Karpas-422 (cell line): ENCODE data around the gene TNS3. TPM values are rescaled to one million over a fixed set of nuclear protein-coding genes. Genes with fewer than 3 reads are reported as not detected.

Experiments used
- DNase-seq: peaks from one replicate; pipeline ENCODE4 v3.0.0-alpha.2; 2015
- H2AFZ ChIP-seq: fragments of 200-600 bp; sonication (generic); 2 replicates; pipeline ENCODE4 v1.6.1; 2014; ENCODE audit warnings: antibody characterized with exemption, low read length, mixed read lengths
- H3K27ac ChIP-seq: fragments of 200-600 bp; sonication (generic); 2 replicates; pipeline ENCODE4 v1.5.1; 2014; ENCODE audit warnings: mild to moderate bottlenecking, low read length, moderate library complexity
- H3K27me3 ChIP-seq: fragments of 200-600 bp; sonication (generic); 2 replicates; pipeline ENCODE4 v1.6.1; 2014; ENCODE audit warnings: low read length, mixed read lengths
- H3K36me3 ChIP-seq: fragments of 200-600 bp; sonication (generic); 2 replicates; pipeline ENCODE4 v1.6.1; 2014; ENCODE audit warnings: low read length, mixed read lengths; ENCODE audit not compliant: insufficient read depth
- H3K4me1 ChIP-seq: fragments of 200-600 bp; sonication (generic); 2 replicates; pipeline ENCODE4 v1.6.1; 2014; ENCODE audit warnings: mild to moderate bottlenecking, low read length, mixed read lengths
- H3K4me2 ChIP-seq: fragments of 200-600 bp; sonication (generic); 2 replicates; pipeline ENCODE4 v1.6.1; 2014; ENCODE audit warnings: low read length, low read depth, mild to moderate bottlenecking; ENCODE audit not compliant: poor library complexity, severe bottlenecking
- H3K4me3 ChIP-seq: fragments of 200-600 bp; sonication (generic); 2 replicates; pipeline ENCODE4 v1.5.1; 2014; ENCODE audit warnings: mild to moderate bottlenecking, antibody characterized with exemption, low read length, mixed read lengths
- H3K79me2 ChIP-seq: fragments of 200-600 bp; sonication (generic); 2 replicates; pipeline ENCODE4 v1.6.1; 2014; ENCODE audit warnings: mild to moderate bottlenecking, low read length, mixed read lengths
- H3K9ac ChIP-seq: fragments of 200-600 bp; sonication (generic); 2 replicates; pipeline ENCODE4 v1.6.0; 2014; ENCODE audit warnings: low read length
- H3K9me2 ChIP-seq: fragments of 200-600 bp; sonication (generic), shearing (Covaris generic); replicated peaks from 2 replicates; pipeline ENCODE4 v1.6.0; 2014; ENCODE audit warnings: mild to moderate bottlenecking, low read length, moderate library complexity; ENCODE audit not compliant: insufficient read depth
- H3K9me3 ChIP-seq: fragments of 300-700, 200-600 bp; sonication (generic); 2 replicates; pipeline ENCODE4 v1.6.1; 2014; ENCODE audit warnings: low read length, mixed read lengths
- H4K20me1 ChIP-seq: fragments of 200-600 bp; sonication (generic); 2 replicates; pipeline ENCODE4 v1.6.1; 2014; ENCODE audit warnings: mild to moderate bottlenecking, antibody characterized with exemption, low read length, low read depth; ENCODE audit not compliant: insufficient read depth
- total RNA-seq: library from RNA; depleted of rRNA; stranded (reverse); fragments of >200 nt; shearing (Covaris generic); gene quantifications from 2 replicates; pipeline ENCODE4 v1.2.3, GENCODE V29; 2014; ENCODE audit warnings: low replicate concordance

Gene TNS3
- total RNA-seq, 1 experiment from 2014 or later: 56.6 TPM

- Histone ChIP-seq H3K79me2 (peaks cover 38% of the 10 kb centered on the region), H3K27me3 (no peaks in the 10 kb centered on the region), H3K9me2 (no peaks in the 10 kb centered on the region), H3K27ac (no peak overlapping the region), H3K4me3 (no peak overlapping the region), H4K20me1 (no peaks in the 10 kb centered on the region; the same call in 1 of the 2 replicates), H3K4me1 (no peaks in the 10 kb centered on the region), H3K36me3 (no peaks in the 10 kb centered on the region), H3K9me3 (no peaks in the 10 kb centered on the region), H2AFZ (no peak overlapping the region), H3K4me2 (no peak overlapping the region), H3K9ac (no peak overlapping the region)
- no peak for DNase-seq
Observed at GRCh38 chr7:47356261-47356660, 225.7 kb downstream of the TNS3 start.

GRCh38 chr7:47355684-47356083 lies 226.2 kb downstream of the TNS3 start:
- DNase-seq: no peak
- Histone ChIP-seq H3K9ac (no peak overlapping the region), H3K9me2 (no peaks in the 10 kb centered on the region), H3K9me3 (no peaks in the 10 kb centered on the region), H3K4me3 (no peak overlapping the region), H3K4me2 (no peak overlapping the region), H3K27ac (no peak overlapping the region), H3K36me3 (no peaks in the 10 kb centered on the region), H3K79me2 (peaks cover 36% of the 10 kb centered on the region), H2AFZ (no peak overlapping the region), H4K20me1 (no peaks in the 10 kb centered on the region; the same call in 1 of the 2 replicates), H3K4me1 (no peaks in the 10 kb centered on the region), H3K27me3 (no peaks in the 10 kb centered on the region)

- no peak overlapping the region for H2AFZ ChIP-seq
- H3K9me3 ChIP-seq: no peaks in the 10 kb centered on the region
- no peak overlapping the region for H3K27ac ChIP-seq
- H4K20me1 ChIP-seq: no peaks in the 10 kb centered on the region; the same call in 1 of the 2 replicates
- no peaks in the 10 kb centered on the region for H3K9me2 ChIP-seq
- no peak for DNase-seq
- no peaks in the 10 kb centered on the region for H3K4me1 ChIP-seq
- no peak overlapping the region for H3K4me3 ChIP-seq
- peaks cover 32% of the 10 kb centered on the region for H3K79me2 ChIP-seq
- no peak overlapping the region for H3K9ac ChIP-seq
- H3K4me2 ChIP-seq: no peak overlapping the region
- no peaks in the 10 kb centered on the region for H3K36me3 ChIP-seq
- no peaks in the 10 kb centered on the region for H3K27me3 ChIP-seq
Observed at GRCh38 chr7:47354831-47355541, 226.9 kb downstream of the TNS3 start.

GRCh38 chr7:47354071-47354470 lies 227.8 kb downstream of the TNS3 start:
- Histone ChIP-seq H2AFZ (no peak overlapping the region), H3K9me3 (no peaks in the 10 kb centered on the region), H3K9me2 (no peaks in the 10 kb centered on the region), H3K27me3 (no peaks in the 10 kb centered on the region), H3K9ac (no peak overlapping the region), H3K4me1 (no peaks in the 10 kb centered on the region), H3K4me2 (no peak overlapping the region), H3K79me2 (peaks cover 28% of the 10 kb centered on the region), H3K27ac (no peak overlapping the region), H4K20me1 (no peaks in the 10 kb centered on the region; the same call in 1 of the 2 replicates), H3K4me3 (no peak overlapping the region), H3K36me3 (no peaks in the 10 kb centered on the region)
- no peak for DNase-seq

GRCh38 chr7:47352394-47352968 lies 229.4 kb downstream of the TNS3 start:
- Histone ChIP-seq H3K9me2 (no peaks in the 10 kb centered on the region), H3K4me1 (no peaks in the 10 kb centered on the region), H3K4me2 (no peak overlapping the region), H3K27ac (no peak overlapping the region), H2AFZ (no peak overlapping the region), H3K27me3 (no peaks in the 10 kb centered on the region), H3K79me2 (peaks cover 20% of the 10 kb centered on the region), H4K20me1 (no peaks in the 10 kb centered on the region), H3K36me3 (no peaks in the 10 kb centered on the region), H3K4me3 (no peak overlapping the region), H3K9me3 (no peaks in the 10 kb centered on the region), H3K9ac (no peak overlapping the region)
- DNase-seq: no peak

GRCh38 chr7:47351233-47352154 lies 230.4 kb downstream of the TNS3 start:
- H3K79me2 ChIP-seq: peaks cover 15% of the 10 kb centered on the region; the same call in 1 of the 2 replicates
- H3K9me3 ChIP-seq: no peaks in the 10 kb centered on the region
- no peaks in the 10 kb centered on the region for H3K9me2 ChIP-seq
- no peaks in the 10 kb centered on the region for H3K4me1 ChIP-seq
- no peak overlapping the region for H3K27ac ChIP-seq
- H3K4me3 ChIP-seq: no peak overlapping the region
- no peak overlapping the region for H3K4me2 ChIP-seq
- H4K20me1 ChIP-seq: no peaks in the 10 kb centered on the region
- H3K9ac ChIP-seq: no peak overlapping the region
- H3K27me3 ChIP-seq: no peaks in the 10 kb centered on the region
- no peak for DNase-seq
- H2AFZ ChIP-seq: no peak overlapping the region
- no peaks in the 10 kb centered on the region for H3K36me3 ChIP-seq

- no peaks in the 10 kb centered on the region for H3K36me3 ChIP-seq
- DNase-seq: no peak
- H3K9me2 ChIP-seq: no peaks in the 10 kb centered on the region
- H3K9ac ChIP-seq: no peak overlapping the region
- H3K4me1 ChIP-seq: no peaks in the 10 kb centered on the region
- H3K27me3 ChIP-seq: no peaks in the 10 kb centered on the region
- H3K9me3 ChIP-seq: no peaks in the 10 kb centered on the region
- H3K4me3 ChIP-seq: no peak overlapping the region
- H3K4me2 ChIP-seq: no peak overlapping the region
- H3K79me2 ChIP-seq: peaks cover 7% of the 10 kb centered on the region; the same call in 1 of the 2 replicates
- H3K27ac ChIP-seq: no peak overlapping the region
- H2AFZ ChIP-seq: no peak overlapping the region
- H4K20me1 ChIP-seq: no peaks in the 10 kb centered on the region
Observed at GRCh38 chr7:47350425-47350824, 231.5 kb downstream of the TNS3 start.

GRCh38 chr7:47349401-47349800 lies 232.5 kb downstream of the TNS3 start:
- Histone ChIP-seq H3K79me2 (0 out of 2 replicates have a peak, but pooled peaks cover 4% of the 10 kb centered on the region), H3K27ac (no peak overlapping the region), H3K27me3 (no peaks in the 10 kb centered on the region), H2AFZ (no peak overlapping the region), H3K4me1 (no peaks in the 10 kb centered on the region), H3K9me3 (no peaks in the 10 kb centered on the region), H3K4me3 (no peak overlapping the region), H3K9me2 (no peaks in the 10 kb centered on the region), H4K20me1 (no peaks in the 10 kb centered on the region), H3K4me2 (no peak overlapping the region), H3K36me3 (no peaks in the 10 kb centered on the region), H3K9ac (no peak overlapping the region)
- no peak for DNase-seq
